GM15510 (cell line): ENCODE data around the gene NAALADL2.

Source experiments
- POLR2A ChIP-seq: IDR thresholded peaks from 3 replicates; pipeline ENCODE4 v1.6.1; 2011; ENCODE audit warnings: borderline replicate concordance; ENCODE audit not compliant: insufficient read length; ENCODE audit errors: extremely low read depth

Gene NAALADL2

GRCh38 chr3:174863488-174863887 is 4.4 kb downstream of the NAALADL2 start:
- no peak for TF ChIP-seq POLR2A

- no peak for TF ChIP-seq POLR2A
These were observed 10.3 kb downstream of the NAALADL2 start for GRCh38 chr3:174869448-174869847.

- TF ChIP-seq POLR2A: no peak
These were observed 14.9 kb downstream of the NAALADL2 start for GRCh38 chr3:174873832-174874657.

GRCh38 chr3:174882789-174883188 is 23.7 kb downstream of the NAALADL2 start:
- TF ChIP-seq POLR2A: no peak

GRCh38 chr3:174883881-174884675 is 24.9 kb downstream of the NAALADL2 start:
- TF ChIP-seq POLR2A: no peak

- no peak for TF ChIP-seq POLR2A
These were observed 25.8 kb downstream of the NAALADL2 start for GRCh38 chr3:174884776-174885568.

GRCh38 chr3:174891524-174892203 is 32.5 kb downstream of the NAALADL2 start:
- TF ChIP-seq POLR2A: no peak

GRCh38 chr3:174907027-174907426 is 47.9 kb downstream of the NAALADL2 start:
- TF ChIP-seq POLR2A: no peak

GRCh38 chr3:174907628-174908407 is 48.7 kb downstream of the NAALADL2 start:
- TF ChIP-seq POLR2A: no peak

- no peak for TF ChIP-seq POLR2A
These were observed 72.6 kb downstream of the NAALADL2 start for GRCh38 chr3:174931473-174932353.

- no peak for TF ChIP-seq POLR2A
These were observed 77.5 kb downstream of the NAALADL2 start for GRCh38 chr3:174936590-174936989.

- TF ChIP-seq POLR2A: no peak
These were observed 78.3 kb downstream of the NAALADL2 start for GRCh38 chr3:174937478-174937877.

GRCh38 chr3:174938102-174938501 is 79.0 kb downstream of the NAALADL2 start:
- no peak for TF ChIP-seq POLR2A

- no peak for TF ChIP-seq POLR2A
These were observed 81.0 kb downstream of the NAALADL2 start for GRCh38 chr3:174940151-174940550.

GRCh38 chr3:174945276-174945675 is 86.1 kb downstream of the NAALADL2 start:
- TF ChIP-seq POLR2A: no peak
